ENCODE data around the gene ALDH5A1. TPM values are rescaled to one million over a fixed set of nuclear protein-coding genes. Genes with fewer than 3 reads are reported as not detected.

ALDH5A1 gene
- 3.1 and 3.3 TPM in 2 replicates for polyA plus RNA-seq (2013)

GRCh38 chr6:24494821-24495795, at the start of gene ALDH5A1:
Gene ALDH5A1 (plus strand): TSS chr6:24494969. CDS start chr6:24494997, 28 bp downstream.
- H4K91ac ChIP-seq (ENCODE audit: low read depth, low read length): peak within 1 kb of the TSS; percentile 4

DNA sequence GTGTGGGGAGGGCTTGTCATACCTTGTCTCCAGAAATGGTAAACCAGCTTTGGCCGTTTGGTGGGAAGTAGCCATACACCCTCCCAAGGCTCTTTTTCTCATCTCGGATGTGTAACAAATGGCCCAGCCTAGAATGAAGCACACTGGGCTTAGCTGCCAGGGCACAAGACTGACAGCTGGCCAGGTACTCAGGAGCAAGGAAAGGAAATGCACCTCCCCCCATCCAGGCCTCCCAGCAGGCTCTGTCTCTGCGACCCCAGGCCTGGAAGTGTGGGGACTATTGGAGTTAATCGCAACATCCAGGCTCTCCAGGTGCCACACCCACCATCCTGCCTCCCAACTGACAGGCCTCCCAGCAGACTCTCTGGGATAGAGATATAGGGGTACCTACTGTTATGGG, 49.1 kb upstream of the ALDH5A1 start:
- Histone ChIP-seq H3K79me1 (ENCODE audit: low read length) (no peaks in the 10 kb centered on the region), H3K27me3 (ENCODE audit: insufficient read depth, low read length) (no peaks in the 10 kb centered on the region), H3K4me3 (ENCODE audit: low read depth, low read length) (no peak overlapping the region), H3K9ac (ENCODE audit: low read length) (no peak overlapping the region), H3K23ac (ENCODE audit: low read length) (no peak overlapping the region), H3K18ac (ENCODE audit: low read length) (no peak overlapping the region), H4K12ac (ENCODE audit: low read depth, low read length) (no peak overlapping the region), H3K79me2 (ENCODE audit: control insufficient read depth, insufficient read depth, low read length, poor library complexity) (no peaks in the 10 kb centered on the region), H2BK5ac (ENCODE audit: low read depth, low read length, poor library complexity) (no peak overlapping the region), H3K36me3 (ENCODE audit: control insufficient read depth in 1 of 2, insufficient read depth in 2 of 2, low read length in 2 of 2) (no peaks in the 10 kb centered on the region), H3K27ac (ENCODE audit: low read depth, low read length) (no peak overlapping the region), H3K4ac (ENCODE audit: low read depth, low read length) (no peak overlapping the region), H2AFZ (ENCODE audit: insufficient read depth, low read length, poor library complexity) (no peak overlapping the region), H4K8ac (ENCODE audit: low read depth, low read length) (no peak overlapping the region), H2BK120ac (ENCODE audit: insufficient read depth, low read length, poor library complexity) (no peak overlapping the region), H3K14ac (ENCODE audit: low read length) (no peak overlapping the region), H3K4me1 (ENCODE audit: control insufficient read depth in 1 of 2, insufficient read depth in 2 of 2, low read length in 2 of 2) (peaks cover 0 to 2% of the 10 kb centered on the region in 2 experiments), H2BK12ac (ENCODE audit: low read length) (no peak overlapping the region), H3K9me3 (ENCODE audit: insufficient read depth, low read depth, low read length) (no peaks in the 10 kb centered on the region), H2AK5ac (ENCODE audit: low read length) (no peak overlapping the region), H4K91ac (ENCODE audit: low read depth, low read length) (no peak overlapping the region), H3K4me2 (ENCODE audit: low read length) (no peak overlapping the region)
- no CpG with 5 or more reads among the region's 4 CpGs for WGBS (ENCODE audit: extremely low coverage, insufficient coverage, insufficient read length)
- no peak for DNase-seq

More at GRCh38 chr6:24494821-24495795, at the start of gene ALDH5A1:
- H3K4me3 ChIP-seq (ENCODE audit: low read depth, low read length): peak within 1 kb of the TSS; percentile 77
- peak within 1 kb of the TSS; percentile 72 for H4K8ac ChIP-seq (ENCODE audit: low read depth, low read length)
- peak within 1 kb of the TSS; percentile 2 for H3K27ac ChIP-seq (ENCODE audit: low read depth, low read length)
- H3K27me3 ChIP-seq (ENCODE audit: insufficient read depth, low read length): peaks cover 4% of the 10 kb centered on the region
- H3K4ac ChIP-seq (ENCODE audit: low read depth, low read length): no peak within 1 kb of the TSS
- no CpG with 5 or more reads among the region's 93 CpGs for WGBS (ENCODE audit: extremely low coverage, insufficient coverage, insufficient read length)
- no peaks in the 10 kb centered on the region for H3K9me3 ChIP-seq (ENCODE audit: insufficient read depth, low read depth, low read length)
- H2BK5ac ChIP-seq (ENCODE audit: low read depth, low read length, poor library complexity): no peak within 1 kb of the TSS
- peak within 1 kb of the TSS; percentile 23 for H2BK120ac ChIP-seq (ENCODE audit: insufficient read depth, low read length, poor library complexity)
- H3K18ac ChIP-seq (ENCODE audit: low read length): peak within 1 kb of the TSS; percentile 57
- peak within 1 kb of the TSS; percentile 37 for H4K12ac ChIP-seq (ENCODE audit: low read depth, low read length)
- H3K14ac ChIP-seq (ENCODE audit: low read length): peak within 1 kb of the TSS; percentile 66
- H3K4me2 ChIP-seq (ENCODE audit: low read length): peak within 1 kb of the TSS; percentile 93
- no peaks in the 10 kb centered on the region for H3K36me3 ChIP-seq (ENCODE audit: control insufficient read depth in 1 of 2, insufficient read depth in 2 of 2, low read length in 2 of 2)
- H2AK5ac ChIP-seq (ENCODE audit: low read length): no peak within 1 kb of the TSS
- peak; percentile 37 to 67 for DNase-seq
- peaks cover 4% of the 10 kb centered on the region in 2 experiments for H3K4me1 ChIP-seq (ENCODE audit: control insufficient read depth in 1 of 2, insufficient read depth in 2 of 2, low read length in 2 of 2)
- peaks cover 2% of the 10 kb centered on the region for H3K79me2 ChIP-seq (ENCODE audit: control insufficient read depth, insufficient read depth, low read length, poor library complexity)
- H3K79me1 ChIP-seq (ENCODE audit: low read length): peaks cover 8% of the 10 kb centered on the region
- H2BK12ac ChIP-seq (ENCODE audit: low read length): no peak within 1 kb of the TSS
- peak within 1 kb of the TSS; percentile 44 for H3K9ac ChIP-seq (ENCODE audit: low read length)
- peak within 1 kb of the TSS; percentile 87 for H2AFZ ChIP-seq (ENCODE audit: insufficient read depth, low read length, poor library complexity)
- no peak within 1 kb of the TSS for H3K23ac ChIP-seq (ENCODE audit: low read length)

DNA sequence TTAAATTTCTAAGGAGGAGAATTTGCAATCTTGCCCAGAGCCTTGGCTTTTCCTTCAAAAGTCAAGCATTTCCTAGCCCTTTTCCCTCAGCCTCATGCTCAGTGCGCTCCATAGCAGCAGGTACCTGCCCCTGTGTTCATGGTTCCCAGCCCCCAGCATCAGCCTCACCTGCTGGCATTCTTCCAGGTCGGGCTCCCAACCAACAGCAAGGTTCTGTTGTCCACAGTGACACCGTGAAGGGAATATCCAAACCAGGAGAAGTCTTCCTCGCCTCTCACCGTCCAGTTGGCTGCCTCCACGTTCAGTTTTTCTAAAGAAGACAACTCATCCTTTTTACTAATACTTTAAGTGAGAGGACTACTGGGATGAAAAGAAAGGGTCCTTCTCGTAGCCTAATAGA, 48.1 kb upstream of the ALDH5A1 start:
- Histone ChIP-seq H3K79me1 (ENCODE audit: low read length) (no peaks in the 10 kb centered on the region), H3K14ac (ENCODE audit: low read length) (no peak overlapping the region), H3K23ac (ENCODE audit: low read length) (no peak overlapping the region), H2AK5ac (ENCODE audit: low read length) (no peak overlapping the region), H3K9me3 (ENCODE audit: insufficient read depth, low read depth, low read length) (no peaks in the 10 kb centered on the region), H3K4me2 (ENCODE audit: low read length) (no peak overlapping the region), H3K4ac (ENCODE audit: low read depth, low read length) (no peak overlapping the region), H3K9ac (ENCODE audit: low read length) (no peak overlapping the region), H2BK5ac (ENCODE audit: low read depth, low read length, poor library complexity) (no peak overlapping the region), H2AFZ (ENCODE audit: insufficient read depth, low read length, poor library complexity) (no peak overlapping the region), H3K4me1 (ENCODE audit: control insufficient read depth in 1 of 2, insufficient read depth in 2 of 2, low read length in 2 of 2) (peaks cover 0 to 2% of the 10 kb centered on the region in 2 experiments), H2BK12ac (ENCODE audit: low read length) (no peak overlapping the region), H3K27me3 (ENCODE audit: insufficient read depth, low read length) (no peaks in the 10 kb centered on the region), H2BK120ac (ENCODE audit: insufficient read depth, low read length, poor library complexity) (no peak overlapping the region), H3K4me3 (ENCODE audit: low read depth, low read length) (no peak overlapping the region), H3K79me2 (ENCODE audit: control insufficient read depth, insufficient read depth, low read length, poor library complexity) (no peaks in the 10 kb centered on the region), H3K27ac (ENCODE audit: low read depth, low read length) (no peak overlapping the region), H4K91ac (ENCODE audit: low read depth, low read length) (no peak overlapping the region), H3K18ac (ENCODE audit: low read length) (no peak overlapping the region), H4K8ac (ENCODE audit: low read depth, low read length) (no peak overlapping the region), H4K12ac (ENCODE audit: low read depth, low read length) (no peak overlapping the region), H3K36me3 (ENCODE audit: control insufficient read depth in 1 of 2, insufficient read depth in 2 of 2, low read length in 2 of 2) (no peaks in the 10 kb centered on the region)
- no peak for DNase-seq
- no CpG with 5 or more reads among the region's 7 CpGs for WGBS (ENCODE audit: extremely low coverage, insufficient coverage, insufficient read length)

DNA sequence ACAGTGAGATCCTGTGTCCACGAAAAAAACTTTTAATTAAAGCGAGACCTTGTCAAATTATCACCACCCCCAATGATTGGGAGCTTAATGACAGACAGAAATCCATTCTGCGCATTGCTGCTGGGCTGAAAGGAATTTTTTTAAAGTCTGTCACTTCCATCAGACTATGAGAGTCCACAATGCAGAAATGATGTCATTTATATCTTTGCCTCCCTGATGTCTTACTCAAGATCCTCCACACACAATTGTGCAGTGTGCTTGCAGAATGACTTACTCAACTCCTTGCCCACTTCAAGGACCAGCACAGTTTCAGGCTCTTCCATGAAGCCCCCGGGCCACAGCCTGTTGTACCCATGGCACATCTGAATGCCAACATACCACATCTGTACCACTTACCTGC, 46.4 kb upstream of the ALDH5A1 start:
- Histone ChIP-seq H3K9me3 (ENCODE audit: insufficient read depth, low read depth, low read length) (no peaks in the 10 kb centered on the region), H3K9ac (ENCODE audit: low read length) (no peak overlapping the region), H3K23ac (ENCODE audit: low read length) (no peak overlapping the region), H3K79me1 (ENCODE audit: low read length) (no peaks in the 10 kb centered on the region), H2AK5ac (ENCODE audit: low read length) (no peak overlapping the region), H3K79me2 (ENCODE audit: control insufficient read depth, insufficient read depth, low read length, poor library complexity) (no peaks in the 10 kb centered on the region), H3K36me3 (ENCODE audit: control insufficient read depth in 1 of 2, insufficient read depth in 2 of 2, low read length in 2 of 2) (no peaks in the 10 kb centered on the region), H3K4me3 (ENCODE audit: low read depth, low read length) (no peak overlapping the region), H3K14ac (ENCODE audit: low read length) (no peak overlapping the region), H3K27me3 (ENCODE audit: insufficient read depth, low read length) (no peaks in the 10 kb centered on the region), H2BK12ac (ENCODE audit: low read length) (no peak overlapping the region), H4K8ac (ENCODE audit: low read depth, low read length) (no peak overlapping the region), H4K12ac (ENCODE audit: low read depth, low read length) (no peak overlapping the region), H3K18ac (ENCODE audit: low read length) (no peak overlapping the region), H2BK120ac (ENCODE audit: insufficient read depth, low read length, poor library complexity) (no peak overlapping the region), H2BK5ac (ENCODE audit: low read depth, low read length, poor library complexity) (no peak overlapping the region), H4K91ac (ENCODE audit: low read depth, low read length) (no peak overlapping the region), H3K4ac (ENCODE audit: low read depth, low read length) (no peak overlapping the region), H2AFZ (ENCODE audit: insufficient read depth, low read length, poor library complexity) (no peak overlapping the region), H3K4me2 (ENCODE audit: low read length) (no peak overlapping the region), H3K4me1 (ENCODE audit: control insufficient read depth in 1 of 2, insufficient read depth in 2 of 2, low read length in 2 of 2) (peaks cover 2% of the 10 kb centered on the region in 2 experiments), H3K27ac (ENCODE audit: low read depth, low read length) (no peak overlapping the region)
- WGBS (ENCODE audit: extremely low coverage, insufficient coverage, insufficient read length): no CpG with 5 or more reads among the region's 4 CpGs
- no peak for DNase-seq

All from trophoblast cell (in vitro differentiated cells and primary cell).